Liver (tissue), 9 donors: ENCODE results near the gene EDEM2. TPM values are rescaled to one million over a fixed set of nuclear protein-coding genes. Genes with fewer than 3 reads are reported as not detected.
A peak's percentile ranks its signal among the peaks of the same experiment; 100 is the strongest.

Experiments
- DNase-seq: peaks from one replicate; pipeline ENCODE4 v3.0.0-alpha.2; 2017; ENCODE audit warnings: low spot score
- H3K27ac ChIP-seq, 2 donors: one replicate each; pipeline ENCODE4 v1.7.0; 2013; ENCODE audit warnings: inconsistent platforms in 2 of 2, low read length in 2 of 2, control low read depth in 1 of 2, low read depth in 1 of 2, mild to moderate bottlenecking in 1 of 2
- H3K27me3 ChIP-seq, 4 donors: one replicate each; pipeline versions ENCODE4 v1.6.1 to v1.7.0; 2013; ENCODE audit warnings: low read length in 3 of 4, inconsistent platforms in 1 of 4, mild to moderate bottlenecking in 1 of 4, moderate library complexity in 1 of 4; ENCODE audit not compliant: control insufficient read depth in 4 of 4, insufficient read depth in 4 of 4
- H3K36me3 ChIP-seq, 4 donors: one replicate each; pipeline versions ENCODE4 v1.6.1 to v1.7.0; 2013; ENCODE audit warnings: low read length in 3 of 4, mild to moderate bottlenecking in 3 of 4, low read depth in 1 of 4, moderate library complexity in 1 of 4; ENCODE audit not compliant: control insufficient read depth in 4 of 4, insufficient read depth in 3 of 4
- H3K4me1 ChIP-seq, 4 donors: one replicate each; pipeline versions ENCODE4 v1.6.1 to v1.7.0; 2013; ENCODE audit warnings: low read length in 3 of 4, mild to moderate bottlenecking in 3 of 4, moderate library complexity in 1 of 4; ENCODE audit not compliant: control insufficient read depth in 4 of 4, insufficient read depth in 4 of 4
- H3K4me3 ChIP-seq, 3 donors: one replicate each; pipeline versions ENCODE4 v1.6.1 to v1.7.0; 2013; ENCODE audit warnings: low read length in 3 of 3, control low read depth in 1 of 3, low read depth in 1 of 3, mild to moderate bottlenecking in 1 of 3
- H3K9ac ChIP-seq, 2 donors: one replicate each; pipeline ENCODE4 v1.7.0; 2013; ENCODE audit warnings: low read length in 2 of 2, mild to moderate bottlenecking in 2 of 2, moderate library complexity in 2 of 2, control low read depth in 1 of 2, low read depth in 1 of 2
- H3K9me3 ChIP-seq, 4 donors: one replicate each; pipeline versions ENCODE4 v1.6.1 to v1.7.0; 2013; ENCODE audit warnings: low read length in 3 of 4; ENCODE audit not compliant: control insufficient read depth in 4 of 4
- ATF3 ChIP-seq: IDR thresholded peaks from 2 replicates; pipeline ENCODE4 v1.6.1; 2016; ENCODE audit warnings: antibody characterized with exemption
- CTCF ChIP-seq: fragments of 150-350 bp; IDR thresholded peaks from 2 replicates; pipeline ENCODE4 v1.5.1; 2017; ENCODE audit warnings: improper control_type of control experiment, low read depth, low read length; ENCODE audit not compliant: missing input control
- EGR1 ChIP-seq, 2 donors: IDR thresholded peaks; 2 replicates each; pipeline ENCODE4 v1.6.1; 2016 to 2018; ENCODE audit warnings: antibody characterized with exemption in 2 of 2, low read depth in 2 of 2
- FOXA1 ChIP-seq: IDR thresholded peaks from 2 replicates; pipeline ENCODE4 v1.6.1; 2016; ENCODE audit warnings: antibody characterized with exemption
- FOXA2 ChIP-seq: IDR thresholded peaks from 2 replicates; pipeline ENCODE4 v1.6.1; 2016; ENCODE audit warnings: antibody characterized with exemption
- GABPA ChIP-seq, 2 donors: IDR thresholded peaks in 1 of 2; conservative IDR thresholded peaks in 1 of 2; 2 replicates each; pipeline ENCODE4 v1.6.1; 2016; ENCODE audit warnings: antibody characterized with exemption in 2 of 2, mild to moderate bottlenecking in 1 of 2, moderate library complexity in 1 of 2
- HNF4A ChIP-seq, 2 donors: conservative IDR thresholded peaks; 2 replicates each; pipeline ENCODE4 v1.6.1; 2016; ENCODE audit warnings: antibody characterized with exemption in 2 of 2, mild to moderate bottlenecking in 2 of 2
- HNF4G ChIP-seq: IDR thresholded peaks from 2 replicates; pipeline ENCODE4 v1.6.1; 2016; ENCODE audit warnings: antibody characterized with exemption
- JUND ChIP-seq, 2 donors: IDR thresholded peaks; 2 replicates each; pipeline ENCODE4 v1.6.1; 2016; ENCODE audit warnings: antibody characterized with exemption in 2 of 2
- MAX ChIP-seq: IDR thresholded peaks from 2 replicates; pipeline ENCODE4 v1.6.1; 2016; ENCODE audit warnings: antibody characterized with exemption
- NR2F2 ChIP-seq: IDR thresholded peaks from 2 replicates; pipeline ENCODE4 v1.6.1; 2016; ENCODE audit warnings: antibody characterized with exemption
- RAD21 ChIP-seq, 2 donors: IDR thresholded peaks; 2 replicates each; pipeline ENCODE4 v1.6.1; 2016; ENCODE audit warnings: antibody characterized with exemption in 2 of 2, mild to moderate bottlenecking in 2 of 2
- REST ChIP-seq: IDR thresholded peaks from 2 replicates; pipeline ENCODE4 v1.6.1; 2016; ENCODE audit warnings: antibody characterized with exemption, mild to moderate bottlenecking
- RXRA ChIP-seq, 2 donors: IDR thresholded peaks; 2 replicates each; pipeline ENCODE4 v1.6.1; 2017 to 2018; ENCODE audit warnings: antibody characterized with exemption in 2 of 2, mild to moderate bottlenecking in 1 of 2
- SP1 ChIP-seq: IDR thresholded peaks from 2 replicates; pipeline ENCODE4 v1.6.1; 2018; ENCODE audit warnings: antibody characterized with exemption, mild to moderate bottlenecking
- TAF1 ChIP-seq: conservative IDR thresholded peaks from 2 replicates; pipeline ENCODE4 v1.6.1; 2016; ENCODE audit warnings: antibody characterized with exemption, mild to moderate bottlenecking
- YY1 ChIP-seq: IDR thresholded peaks from 2 replicates; pipeline ENCODE4 v1.6.1; 2016; ENCODE audit warnings: antibody characterized with exemption, mild to moderate bottlenecking
- ZBTB33 ChIP-seq: IDR thresholded peaks from 2 replicates; pipeline ENCODE4 v1.6.1; 2016; ENCODE audit warnings: antibody characterized with exemption
- WGBS: extraction: QIAGEN DNeasy Blood & Tissue Kit; methylation state at CpG from one replicate; pipeline ENCODE4 v1.1.7; 2013; 5-methylcytosine and 5-hydroxymethylcytosine counted together
- polyA plus RNA-seq, 2 donors: library from polyadenylated mRNA; stranded (reverse) in 1 of 2; unstranded in 1 of 2; fragments of 200-250 nt in 1 of 2; fragments of >200 nt in 1 of 2; fragmentation: Nextera tagmentation in 1 of 2; extraction: Ambion mirVana in 1 of 2; gene quantifications; one replicate each; pipeline versions ENCODE4 v1.2.1 to v1.2.3, GENCODE V29; 2013 to 2015
- total RNA-seq, 2 donors: library from RNA; depleted of rRNA; stranded (reverse); fragments of >200 nt; gene quantifications; one replicate each; pipeline ENCODE4 v1.2.3, GENCODE V29; 2014
- donor health status: healthy.
- donor health status: healthy.
- donor health status: healthy.
- donor health status: healthy.
- donor health status: healthy.

The EDEM2 gene
- total and polyA plus RNA-seq, 4 donors = 15.5 to 32.5 (median 22.2) TPM

GRCh38 chr20:35146299-35146919 is 727 bp downstream of the EDEM2 start (continued):
- TF ChIP-seq RAD21 (IDR thresholded peaks at IDR 0.05) (no peak), TAF1 (no peak), ATF3 (no peak), HNF4A (conservative IDR thresholded peaks at IDR 0.05) (no peak), SP1 (no peak), FOXA2 (no peak), JUND (IDR thresholded peaks at IDR 0.05) (no peak)

- WGBS = 40% methylated on average over 2 of the region's 2 CpGs
- no peak for DNase-seq
- H3K4me1 ChIP-seq = peaks cover 2 to 28% (median 23%) of the 10 kb centered on the region in 4 donors
- H3K27ac ChIP-seq = peak overlapping the region; percentile 27 to 46
- H3K9ac ChIP-seq = no peak overlapping the region
- TF ChIP-seq RXRA (IDR thresholded peaks at IDR 0.05) (peak in 1 of 2 donors; percentile 21), ZBTB33 (no peak), RAD21 (IDR thresholded peaks at IDR 0.05) (peak; percentile 92 to 99), HNF4A (conservative IDR thresholded peaks at IDR 0.05) (peak in 1 of 2 donors; percentile 6), CTCF (peak; percentile 78), NR2F2 (peak; percentile 23), HNF4G (no peak)
- H3K36me3 ChIP-seq = peaks cover 0 to 24% (median 16%) of the 10 kb centered on the region in 4 donors
- H3K27me3 ChIP-seq = no peaks in the 10 kb centered on the region
- no peaks in the 10 kb centered on the region for H3K9me3 ChIP-seq
- no peak overlapping the region for H3K4me3 ChIP-seq
Measured at GRCh38 chr20:35145141-35145564, 2.0 kb downstream of the EDEM2 start.

GRCh38 chr20:35144694-35145093 is 2.4 kb downstream of the EDEM2 start:
- no peak for DNase-seq
- H3K27me3 ChIP-seq = no peaks in the 10 kb centered on the region
- H3K4me3 ChIP-seq = no peak overlapping the region
- H3K36me3 ChIP-seq = peaks cover 0 to 27% (median 17%) of the 10 kb centered on the region in 4 donors
- 64% methylated on average over 7 of the region's 7 CpGs for WGBS
- H3K4me1 ChIP-seq = peaks cover 2 to 28% (median 23%) of the 10 kb centered on the region in 4 donors
- no peak overlapping the region for H3K9ac ChIP-seq
- no peaks in the 10 kb centered on the region for H3K9me3 ChIP-seq
- H3K27ac ChIP-seq = peak overlapping the region in 1 of 2 donors; percentile 27
- no peak for TF ChIP-seq NR2F2
- no peak for TF ChIP-seq GABPA (IDR thresholded peaks at IDR 0.05 in 1 of 2, conservative IDR thresholded peaks at IDR 0.05 in 1 of 2)
- no peak for TF ChIP-seq EGR1 (IDR thresholded peaks at IDR 0.05; ENCODE audit: low read depth in 2 of 2)
- TF ChIP-seq HNF4G = no peak
- TF ChIP-seq HNF4A (conservative IDR thresholded peaks at IDR 0.05) = no peak
- no peak for TF ChIP-seq TAF1
- no peak for TF ChIP-seq RAD21 (IDR thresholded peaks at IDR 0.05)
- TF ChIP-seq MAX = no peak
- TF ChIP-seq FOXA2 = no peak
- no peak for TF ChIP-seq ZBTB33
- TF ChIP-seq REST = no peak
- TF ChIP-seq YY1 = no peak
- TF ChIP-seq FOXA1 = no peak
- no peak for TF ChIP-seq JUND (IDR thresholded peaks at IDR 0.05)
- no peak for TF ChIP-seq RXRA (IDR thresholded peaks at IDR 0.05)
